Measurements from ENCODE around the gene NEK4.

DNA sequence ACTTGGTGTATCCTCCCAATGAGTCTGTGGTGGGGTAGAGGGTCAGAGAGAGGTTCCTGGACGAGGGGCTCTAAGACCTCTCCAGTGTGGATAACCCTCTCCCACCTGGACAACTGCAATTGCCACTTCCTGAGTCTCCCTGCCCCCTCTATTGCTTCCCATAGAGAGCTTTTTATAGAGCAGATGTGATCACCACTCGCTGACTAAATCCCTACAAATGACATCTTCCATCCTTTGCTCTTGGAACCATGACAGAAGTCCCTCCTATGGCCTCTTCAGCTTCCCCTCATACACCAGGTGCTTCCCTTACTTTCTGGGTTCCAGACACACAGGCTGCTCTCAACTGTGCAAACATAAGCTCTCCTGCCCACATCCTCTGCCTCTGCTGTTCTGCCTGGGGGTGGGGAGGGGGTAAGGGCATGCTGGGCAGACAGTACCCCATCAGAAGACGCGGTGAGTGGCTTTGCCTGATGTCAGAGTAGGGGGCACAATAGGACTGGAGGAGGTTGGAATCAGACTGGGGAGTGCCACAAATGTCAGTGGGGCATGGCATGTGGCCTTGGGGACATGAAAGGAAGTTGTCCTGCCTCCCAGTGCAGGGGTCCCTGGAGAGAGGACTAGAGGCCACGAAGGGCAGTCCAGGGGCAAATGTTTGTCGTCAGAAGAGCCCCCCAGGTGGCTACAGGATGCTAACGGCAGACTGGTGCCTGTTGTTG, 39.1 kb upstream of the NEK4 start:
- TF ChIP-seq TAF1 (IDR thresholded peaks at IDR 0.05; ENCODE audit: low read depth, low read length): no peak
- TF ChIP-seq POLR2A (IDR thresholded peaks at IDR 0.05; ENCODE audit: low read depth, low read length): no peak
- no peak for TF ChIP-seq POLR2AphosphoS5 (IDR thresholded peaks at IDR 0.05; ENCODE audit: low read depth, low read length)

Data from GM12891 (cell line).